ENCODE measurements around the gene TMEM185A.

Gene TMEM185A

GRCh38 chrX:149650162-149650561, 18.6 kb upstream of the TMEM185A start:
- DNase-seq (ENCODE audit: extremely low spot score), result no peak
- ChIA-PET CTCF (interaction anchor here (0.7 kb wide), 1 partner anchor 384 kb away, joined by 4 read pairs; no protein-coding TSS in a partner anchor), POLR2A (no interaction called here)
- TF ChIP-seq NFRKB (IDR thresholded peaks at IDR 0.05) (no peak), HDGF (IDR thresholded peaks at IDR 0.05; ENCODE audit: borderline replicate concordance) (no peak), ZNF384 (IDR thresholded peaks at IDR 0.05) (no peak), L3MBTL2 (conservative IDR thresholded peaks at IDR 0.05) (no peak), ARNT (IDR thresholded peaks at IDR 0.05) (no peak), CTBP1 (IDR thresholded peaks at IDR 0.05; ENCODE audit: borderline replicate concordance) (no peak), TARDBP (IDR thresholded peaks at IDR 0.05) (no peak), SP1 (IDR thresholded peaks at IDR 0.05) (no peak), FOXK2 (IDR thresholded peaks at IDR 0.05) (no peak), FOXA1 (IDR thresholded peaks at IDR 0.05) (no peak), ELF4 (IDR thresholded peaks at IDR 0.05) (no peak), SUZ12 (IDR thresholded peaks at IDR 0.05) (no peak), BHLHE40 (IDR thresholded peaks at IDR 0.05; ENCODE audit: borderline replicate concordance) (no peak), LEF1 (IDR thresholded peaks at IDR 0.05; ENCODE audit: borderline replicate concordance) (no peak), FOXM1 (IDR thresholded peaks at IDR 0.05; ENCODE audit: borderline replicate concordance) (no peak)
- TF ChIP-seq, protein P1, sequence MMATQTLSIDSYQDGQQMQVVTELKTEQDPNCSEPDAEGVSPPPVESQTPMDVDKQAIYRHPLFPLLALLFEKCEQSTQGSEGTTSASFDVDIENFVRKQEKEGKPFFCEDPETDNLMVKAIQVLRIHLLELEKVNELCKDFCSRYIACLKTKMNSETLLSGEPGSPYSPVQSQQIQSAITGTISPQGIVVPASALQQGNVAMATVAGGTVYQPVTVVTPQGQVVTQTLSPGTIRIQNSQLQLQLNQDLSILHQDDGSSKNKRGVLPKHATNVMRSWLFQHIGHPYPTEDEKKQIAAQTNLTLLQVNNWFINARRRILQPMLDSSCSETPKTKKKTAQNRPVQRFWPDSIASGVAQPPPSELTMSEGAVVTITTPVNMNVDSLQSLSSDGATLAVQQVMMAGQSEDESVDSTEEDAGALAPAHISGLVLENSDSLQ (IDR thresholded peaks at IDR 0.05), result no peak

GRCh38 chrX:149648932-149649331, 17.3 kb upstream of the TMEM185A start:
- ChIA-PET CTCF (no interaction called here), POLR2A (no interaction called here)
- no peak for DNase-seq (ENCODE audit: extremely low spot score)
- TF ChIP-seq NFRKB (IDR thresholded peaks at IDR 0.05), result no peak
- TF ChIP-seq LEF1 (IDR thresholded peaks at IDR 0.05; ENCODE audit: borderline replicate concordance), result no peak
- TF ChIP-seq ELF4 (IDR thresholded peaks at IDR 0.05), result no peak
- TF ChIP-seq CTBP1 (IDR thresholded peaks at IDR 0.05; ENCODE audit: borderline replicate concordance), result no peak
- no peak for TF ChIP-seq ZNF384 (IDR thresholded peaks at IDR 0.05)
- TF ChIP-seq ARNT (IDR thresholded peaks at IDR 0.05), result no peak
- TF ChIP-seq FOXM1 (IDR thresholded peaks at IDR 0.05; ENCODE audit: borderline replicate concordance), result no peak
- no peak for TF ChIP-seq SUZ12 (IDR thresholded peaks at IDR 0.05)
- no peak for TF ChIP-seq BHLHE40 (IDR thresholded peaks at IDR 0.05; ENCODE audit: borderline replicate concordance)
- no peak for TF ChIP-seq TARDBP (IDR thresholded peaks at IDR 0.05)

- ChIA-PET CTCF (interaction anchor here (1.3 kb wide), 1 partner anchor 136 kb away, joined by 3 read pairs; no protein-coding TSS in a partner anchor), POLR2A (no interaction called here)
- no peak for DNase-seq (ENCODE audit: extremely low spot score)
- TF ChIP-seq L3MBTL2 (conservative IDR thresholded peaks at IDR 0.05), result no peak
- TF ChIP-seq HDGF (IDR thresholded peaks at IDR 0.05; ENCODE audit: borderline replicate concordance), result no peak
- no peak for TF ChIP-seq FOXA1 (IDR thresholded peaks at IDR 0.05)
- TF ChIP-seq BHLHE40 (IDR thresholded peaks at IDR 0.05; ENCODE audit: borderline replicate concordance), result no peak
- no peak for TF ChIP-seq FOXM1 (IDR thresholded peaks at IDR 0.05; ENCODE audit: borderline replicate concordance)
- no peak for TF ChIP-seq NFRKB (IDR thresholded peaks at IDR 0.05)
- no peak for TF ChIP-seq CTBP1 (IDR thresholded peaks at IDR 0.05; ENCODE audit: borderline replicate concordance)
- TF ChIP-seq FOXK2 (IDR thresholded peaks at IDR 0.05), result no peak
- TF ChIP-seq, protein P1 (IDR thresholded peaks at IDR 0.05), result no peak
- TF ChIP-seq SUZ12 (IDR thresholded peaks at IDR 0.05), result no peak
- no peak for TF ChIP-seq SP1 (IDR thresholded peaks at IDR 0.05)
- TF ChIP-seq TARDBP (IDR thresholded peaks at IDR 0.05), result no peak
- TF ChIP-seq ARNT (IDR thresholded peaks at IDR 0.05), result no peak
- TF ChIP-seq LEF1 (IDR thresholded peaks at IDR 0.05; ENCODE audit: borderline replicate concordance), result no peak
- TF ChIP-seq ELF4 (IDR thresholded peaks at IDR 0.05), result no peak
- no peak for TF ChIP-seq ZNF384 (IDR thresholded peaks at IDR 0.05)
Measured at GRCh38 chrX:149647505-149647904, 15.9 kb upstream of the TMEM185A start.

- ChIA-PET POLR2A (no interaction called here), CTCF (no interaction called here)
- TF ChIP-seq FOXK2 (IDR thresholded peaks at IDR 0.05), result no peak
- no peak for TF ChIP-seq ARNT (IDR thresholded peaks at IDR 0.05)
- DNase-seq (ENCODE audit: extremely low spot score), result no peak
Measured at GRCh38 chrX:149643496-149643895, 11.9 kb upstream of the TMEM185A start.

GRCh38 chrX:149641835-149642234, 10.2 kb upstream of the TMEM185A start:
- DNase-seq (ENCODE audit: extremely low spot score), result no peak
- POLR2A ChIA-PET, result no interaction called here
- CTCF ChIA-PET, result no interaction called here
- TF ChIP-seq LEF1 (IDR thresholded peaks at IDR 0.05; ENCODE audit: borderline replicate concordance), result no peak
- TF ChIP-seq NFRKB (IDR thresholded peaks at IDR 0.05), result no peak
- no peak for TF ChIP-seq ZNF384 (IDR thresholded peaks at IDR 0.05)
- TF ChIP-seq, protein P1 (IDR thresholded peaks at IDR 0.05), result no peak

- ChIA-PET CTCF (no interaction called here), POLR2A (no interaction called here)
- TF ChIP-seq FOXM1 (IDR thresholded peaks at IDR 0.05; ENCODE audit: borderline replicate concordance), result no peak
- no peak for DNase-seq (ENCODE audit: extremely low spot score)
Measured at GRCh38 chrX:149641432-149641831, 9.8 kb upstream of the TMEM185A start.

GRCh38 chrX:149639568-149639967, 8.0 kb upstream of the TMEM185A start:
- no peak for TF ChIP-seq ARNT (IDR thresholded peaks at IDR 0.05)
- TF ChIP-seq NFRKB (IDR thresholded peaks at IDR 0.05), result no peak
- no peak for TF ChIP-seq BHLHE40 (IDR thresholded peaks at IDR 0.05; ENCODE audit: borderline replicate concordance)
- TF ChIP-seq FOXA1 (IDR thresholded peaks at IDR 0.05), result no peak
- TF ChIP-seq SP1 (IDR thresholded peaks at IDR 0.05), result no peak
- TF ChIP-seq FOXK2 (IDR thresholded peaks at IDR 0.05), result no peak
- no peak for TF ChIP-seq TARDBP (IDR thresholded peaks at IDR 0.05)
- TF ChIP-seq LEF1 (IDR thresholded peaks at IDR 0.05; ENCODE audit: borderline replicate concordance), result no peak
- no peak for TF ChIP-seq ZNF384 (IDR thresholded peaks at IDR 0.05)
- TF ChIP-seq FOXM1 (IDR thresholded peaks at IDR 0.05; ENCODE audit: borderline replicate concordance), result no peak
- TF ChIP-seq, protein P1 (IDR thresholded peaks at IDR 0.05), result no peak
- no peak for TF ChIP-seq SUZ12 (IDR thresholded peaks at IDR 0.05)
- ChIA-PET CTCF (no interaction called here), POLR2A (no interaction called here)
- no peak for DNase-seq (ENCODE audit: extremely low spot score)
